Endothelial cell of umbilical vein (primary cell): ENCODE measurements around the gene UQCR10.

Experiments used
- FOS ChIP-seq: IDR thresholded peaks from 2 replicates; pipeline ENCODE4 v1.6.1; 2011; ENCODE audit warnings: mild to moderate bottlenecking, low read length, moderate library complexity, borderline replicate concordance; ENCODE audit not compliant: insufficient read depth
- POLR2A ChIP-seq: IDR thresholded peaks from 2 replicates; pipeline ENCODE4 v1.6.1; 2012; ENCODE audit warnings: low read depth, mild to moderate bottlenecking, control low read depth, low read length

DNA sequence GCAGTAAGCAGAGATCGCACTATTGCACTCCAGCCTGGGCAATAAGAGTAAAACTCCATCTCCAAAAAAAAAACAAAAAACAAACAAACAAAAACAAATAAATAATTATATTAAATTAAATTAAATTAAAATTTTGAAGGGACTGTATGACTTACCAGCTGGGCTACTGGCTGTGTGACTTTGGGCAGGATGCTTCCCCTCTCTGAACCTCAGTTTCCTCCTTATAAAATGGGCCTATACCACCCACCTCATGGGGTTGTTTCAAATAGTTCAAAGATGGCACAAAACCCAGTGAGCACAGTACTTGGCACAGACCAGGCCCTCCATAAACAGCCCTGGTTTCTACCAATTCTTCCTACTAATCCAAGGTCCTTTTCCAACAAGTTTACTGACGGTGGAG, 36.0 kb downstream of the UQCR10 start:
- TF ChIP-seq FOS (no peak), POLR2A (no peak)
